Activated T-helper 9 cell treated with anti-CD3 and anti-CD28 coated beads, Interleukin-2, amount 50 U/mL, for 16 hours (primary cell): ENCODE measurements around the gene SIAE.

ENCODE experiments used
- DNase-seq: peaks from one replicate; pipeline ENCODE4 v3.0.0-alpha.2; 2020; ENCODE audit warnings: low read depth

Gene SIAE

GRCh38 chr11:124662106-124662505 lies 11.4 kb downstream of the SIAE start:
- DNase-seq, result no peak

DNA sequence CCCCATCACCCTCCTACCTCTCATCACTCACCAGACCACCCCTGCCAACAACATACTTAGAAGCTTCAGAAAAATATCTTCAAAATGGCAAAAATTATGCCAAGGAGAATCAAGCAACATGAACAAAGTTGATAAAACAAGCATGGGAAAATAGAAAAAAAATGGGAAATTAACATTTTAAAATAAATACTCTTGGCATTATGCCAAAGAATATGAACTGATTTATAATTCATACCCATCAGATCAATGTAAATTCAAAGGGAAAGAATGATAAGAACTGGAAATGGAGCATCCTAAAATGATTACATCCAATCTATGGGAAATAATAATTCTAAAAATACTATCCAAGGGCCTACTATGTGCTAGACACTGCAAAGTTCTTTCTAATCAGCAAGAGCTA lies 12.0 kb downstream of the SIAE start:
- no peak for DNase-seq

DNA sequence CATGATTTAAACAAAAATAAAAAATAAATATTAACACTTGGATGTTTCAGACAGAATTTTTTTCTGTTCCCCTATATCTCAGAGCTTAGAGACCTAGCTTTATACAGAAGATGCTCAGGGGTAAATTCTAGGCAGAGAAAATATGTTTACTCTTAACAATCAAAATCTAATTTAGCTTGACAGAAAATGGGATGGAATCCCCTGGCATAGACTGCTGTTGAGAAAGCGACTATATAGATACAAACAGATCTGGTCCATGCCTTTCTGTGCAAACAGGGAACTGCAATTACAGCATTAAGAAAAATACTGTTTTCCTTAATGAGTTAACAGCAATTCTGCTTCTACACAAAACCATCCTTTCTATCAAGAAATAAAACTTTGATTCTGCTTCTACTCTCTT lies 14.6 kb downstream of the SIAE start:
- no peak for DNase-seq

- DNase-seq, result no peak
Observed at GRCh38 chr11:124658501-124658900, 15.0 kb downstream of the SIAE start.

DNA sequence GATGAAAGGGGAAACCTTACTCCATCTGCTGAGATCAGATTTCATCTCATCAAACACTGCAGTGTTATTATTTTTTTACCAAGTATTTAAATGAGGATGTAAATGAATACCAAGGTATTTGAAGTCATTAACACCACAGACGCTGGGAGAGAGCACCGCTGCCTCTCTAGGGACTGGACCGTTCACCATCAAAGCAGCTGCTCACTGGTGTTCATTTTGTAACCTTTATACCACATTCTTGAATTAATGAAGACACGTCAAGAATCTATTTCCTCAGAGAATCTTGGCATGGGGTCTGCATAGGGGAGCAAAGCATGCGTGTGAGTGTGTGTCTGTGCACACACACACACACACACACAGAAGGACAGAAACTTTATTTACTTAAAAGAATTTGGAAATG lies 15.6 kb downstream of the SIAE start:
- DNase-seq, result no peak

DNA sequence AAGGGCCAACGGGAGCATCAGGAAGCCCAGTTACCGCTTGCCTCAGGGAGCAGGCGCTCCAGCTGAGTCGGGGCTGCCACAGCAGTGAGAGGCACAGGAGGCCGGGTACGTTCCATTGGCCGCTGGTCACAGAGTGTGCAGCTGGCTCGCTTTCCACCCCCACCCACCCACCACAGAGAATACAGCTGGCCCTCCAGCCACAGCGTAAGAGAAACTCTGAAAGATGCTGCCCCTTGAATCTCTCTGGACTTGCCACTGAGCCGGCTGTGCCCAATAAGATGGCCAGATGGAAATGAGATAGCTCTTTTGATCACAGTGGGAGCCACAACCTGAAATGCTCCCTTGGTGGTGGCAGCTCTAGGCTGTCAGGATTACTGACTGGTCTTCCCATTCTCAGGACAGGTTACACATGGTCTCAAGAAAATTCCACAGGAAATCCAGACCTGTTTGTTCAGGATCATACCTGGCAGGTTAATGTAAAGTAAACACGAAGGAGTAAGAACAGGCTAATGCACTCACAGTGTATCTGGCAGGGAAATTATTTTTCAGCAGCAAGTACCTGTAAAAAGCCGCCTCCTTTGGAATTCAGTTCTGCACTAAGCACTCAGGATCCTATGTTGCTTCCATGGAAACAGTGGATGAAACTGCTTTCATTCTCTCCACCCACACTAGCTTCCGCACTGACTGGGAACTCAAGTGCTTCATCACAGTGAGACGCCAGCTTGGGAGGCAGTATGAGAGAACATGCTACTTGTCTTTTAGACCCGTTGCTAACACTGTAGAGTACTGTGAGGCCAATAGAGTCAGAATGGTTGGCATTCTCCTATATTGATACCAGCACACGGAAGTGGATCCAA lies 16.5 kb downstream of the SIAE start:
- DNase-seq, result no peak

GRCh38 chr11:124648610-124649009 lies 24.9 kb downstream of the SIAE start:
- no peak for DNase-seq

DNA sequence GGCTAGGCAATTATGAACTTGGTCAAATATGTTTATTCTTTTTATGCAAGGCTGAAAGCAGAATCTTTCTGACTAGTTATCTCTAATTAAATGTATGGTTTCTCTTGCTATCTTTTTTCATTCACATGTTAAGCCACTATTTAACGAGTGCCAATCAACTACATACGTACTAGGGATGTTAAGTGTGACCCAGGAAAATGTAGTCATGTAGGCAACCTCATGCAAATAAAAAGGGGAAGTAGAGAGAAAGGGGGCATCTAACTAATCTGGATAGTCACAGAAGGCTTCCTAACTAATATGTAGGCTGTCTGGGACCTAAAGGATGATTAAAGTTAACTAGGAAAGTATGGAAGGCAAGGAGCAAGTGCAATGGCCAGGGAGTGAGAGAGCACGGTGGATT lies 27.4 kb downstream of the SIAE start:
- DNase-seq, result no peak

DNA sequence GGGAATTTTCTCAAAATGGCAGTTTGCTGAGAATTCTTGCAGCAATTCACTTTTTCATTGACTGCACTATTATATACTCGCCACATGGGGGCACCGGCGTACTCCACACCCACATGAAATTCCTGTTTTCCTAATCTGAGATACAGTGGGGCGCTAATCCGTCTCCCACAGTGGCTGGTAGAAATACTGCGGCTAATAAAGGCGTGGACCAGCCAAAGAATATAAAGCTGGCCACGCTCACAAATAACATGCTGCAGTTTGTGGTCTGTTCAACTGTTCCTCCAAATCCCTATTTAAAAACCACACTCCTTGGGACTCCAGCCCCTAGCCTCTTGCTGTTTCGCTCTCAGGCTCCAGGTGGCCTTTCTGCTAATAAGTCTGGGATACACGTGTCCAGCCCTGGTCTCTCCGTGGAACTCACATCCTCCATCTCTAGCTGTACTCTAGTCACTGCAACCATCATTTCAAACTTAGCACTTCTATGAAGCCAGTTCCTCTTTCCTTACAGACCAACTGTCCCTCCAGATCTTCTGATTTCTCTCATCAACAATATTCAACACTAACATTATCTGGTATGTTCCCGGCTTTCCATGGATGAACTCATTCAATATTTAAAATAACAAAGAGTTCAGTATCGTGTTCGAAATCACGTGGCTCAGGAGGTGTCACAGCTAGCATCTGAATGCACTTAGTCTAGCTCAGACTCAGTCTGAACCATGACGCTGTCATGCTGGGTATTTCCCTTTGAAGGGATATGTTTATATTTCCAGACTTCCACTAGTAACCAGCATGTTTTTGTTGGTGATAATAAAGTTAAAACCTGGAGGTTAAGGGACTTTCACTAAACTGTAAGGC lies 28.9 kb downstream of the SIAE start:
- DNase-seq, result peak; percentile 6

- DNase-seq, result no peak
Observed at GRCh38 chr11:124643605-124644425, 29.7 kb downstream of the SIAE start.

DNA sequence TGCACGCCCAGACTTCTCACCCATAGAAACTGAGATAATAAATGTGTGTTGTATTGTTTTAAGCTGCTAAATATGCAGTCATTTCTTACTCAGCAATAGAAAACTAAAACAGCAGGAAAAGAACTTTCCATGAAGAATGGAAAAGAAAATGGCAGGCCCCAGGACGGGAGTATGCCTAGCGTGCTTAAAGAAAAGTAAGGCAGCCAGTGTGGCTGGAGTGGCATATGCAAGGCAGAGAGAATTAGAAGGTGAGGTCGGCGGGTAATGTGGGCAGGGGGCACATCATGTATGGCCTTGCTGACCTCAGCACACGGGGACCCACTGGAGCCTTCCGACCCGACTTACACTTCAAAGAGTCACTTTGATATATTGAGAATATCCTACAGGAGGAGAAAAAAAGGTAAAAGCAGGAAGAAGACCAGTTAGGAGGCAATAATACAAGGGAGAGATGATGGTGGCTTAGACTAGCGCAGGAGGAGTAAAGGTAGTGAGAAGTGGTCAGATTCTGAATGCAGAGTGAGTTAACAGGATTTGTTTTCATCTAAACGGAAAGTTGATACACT lies 30.4 kb downstream of the SIAE start:
- no peak for DNase-seq

GRCh38 chr11:124642628-124643027 lies 30.9 kb downstream of the SIAE start:
- no peak for DNase-seq

GRCh38 chr11:124640666-124641065 lies 32.9 kb downstream of the SIAE start:
- no peak for DNase-seq

DNA sequence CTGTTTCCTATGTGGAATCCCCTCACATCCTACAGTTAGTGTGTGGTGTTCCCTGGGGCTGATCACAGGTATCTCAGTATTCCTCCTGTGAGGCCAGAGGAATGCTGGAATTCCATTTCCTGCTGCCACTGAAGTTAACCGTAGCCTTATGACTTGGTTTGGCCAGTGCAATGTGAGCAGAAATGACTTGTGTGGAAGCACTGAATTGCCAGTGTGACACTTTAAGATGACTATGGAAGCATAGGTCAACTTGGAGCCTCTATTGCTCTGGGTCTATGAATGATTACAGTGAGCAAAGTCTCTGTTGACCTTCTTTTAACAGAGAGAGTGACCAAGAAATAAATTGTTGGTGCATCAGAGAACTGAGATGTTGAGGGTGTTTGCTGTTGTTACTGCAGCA lies 34.4 kb downstream of the SIAE start:
- no peak for DNase-seq

- no peak for DNase-seq
Observed at GRCh38 chr11:124638500-124638899, 35.0 kb downstream of the SIAE start.

- DNase-seq, result no peak
Observed at GRCh38 chr11:124635932-124636331, 37.6 kb downstream of the SIAE start.

GRCh38 chr11:124633355-124633754 lies 40.2 kb downstream of the SIAE start:
- no peak for DNase-seq

DNA sequence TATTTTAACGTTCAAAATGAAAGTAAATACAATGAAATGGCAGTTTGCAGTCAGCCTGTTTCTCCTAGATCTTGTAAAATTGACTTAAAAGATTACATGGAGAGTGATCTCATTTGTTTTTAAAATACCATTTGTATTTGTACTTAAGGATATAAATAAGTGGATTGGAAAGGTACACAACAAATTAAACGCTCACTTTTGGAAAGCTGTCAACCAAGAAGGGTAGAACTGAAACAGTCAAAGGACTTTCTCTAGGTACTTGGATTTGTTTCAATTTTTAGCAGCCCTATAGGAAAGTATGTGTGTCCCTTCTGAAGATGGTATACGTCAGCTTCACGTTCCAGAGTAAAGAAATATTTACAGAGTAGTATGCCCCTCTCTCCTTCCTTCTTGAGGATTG lies 43.6 kb downstream of the SIAE start:
- no peak for DNase-seq

DNA sequence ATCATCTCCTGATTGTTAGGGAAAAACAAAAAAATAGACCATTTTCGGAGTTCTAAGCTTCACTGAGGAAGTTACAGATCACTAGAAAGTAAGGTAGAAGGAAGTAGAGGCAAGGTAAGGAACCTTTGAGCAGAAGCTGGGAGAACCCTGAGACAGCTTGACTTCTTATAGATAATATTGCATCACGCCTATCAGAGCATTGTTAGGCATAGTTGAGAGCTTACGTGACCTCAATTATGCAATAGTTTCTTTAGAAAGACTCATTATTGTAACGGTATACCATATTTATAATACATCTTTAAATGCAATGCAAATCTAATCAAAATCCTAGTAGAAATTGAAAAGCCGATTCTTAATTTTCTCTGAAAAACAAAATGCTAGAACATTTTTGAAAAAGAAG lies 46.0 kb downstream of the SIAE start:
- no peak for DNase-seq

GRCh38 chr11:124625504-124626168 lies 47.9 kb downstream of the SIAE start:
- DNase-seq, result no peak

DNA sequence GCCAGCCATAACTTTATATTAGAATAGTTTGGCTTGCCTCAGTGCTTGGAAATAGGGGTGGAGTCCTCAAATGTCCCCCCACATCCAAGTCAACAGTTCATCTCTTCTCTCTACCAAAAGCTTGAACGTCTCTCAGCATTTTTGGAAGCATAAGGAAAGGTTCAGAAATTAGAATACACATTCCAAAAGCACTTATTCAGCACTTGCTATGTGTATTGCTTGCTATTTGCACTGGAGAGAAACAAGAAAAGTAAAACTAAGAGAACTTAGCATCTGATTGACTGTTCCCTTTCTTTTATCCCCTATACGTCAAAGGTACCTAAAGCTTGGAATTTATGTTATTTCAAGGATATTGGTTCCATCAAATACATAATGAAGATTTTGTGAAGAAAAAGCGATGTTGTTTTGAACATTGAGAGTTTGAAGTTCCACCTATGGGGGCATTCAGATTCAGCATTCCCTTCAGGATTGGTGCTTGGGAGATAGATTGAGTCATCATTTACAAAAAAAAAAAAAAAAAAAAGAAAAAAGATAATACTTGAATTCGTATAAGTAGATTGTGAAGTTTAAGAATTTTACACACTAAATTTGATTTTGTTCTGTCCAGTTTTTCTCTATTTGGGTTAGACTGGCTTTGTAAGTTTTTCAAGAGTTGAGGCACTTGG lies 49.5 kb downstream of the SIAE start:
- no peak for DNase-seq
